SK-N-MC (cell line): Measurements from ENCODE around the gene EIF2B1.

Source experiments
- EZH2 ChIP-seq: fragments of 200-600 bp; sonication (generic); IDR thresholded peaks from one replicate; pipeline ENCODE4 v1.6.1; 2017; ENCODE audit warnings: antibody characterized with exemption
- POLR2AphosphoS5 ChIP-seq: IDR thresholded peaks from 2 replicates; pipeline ENCODE4 v1.6.1; 2012; ENCODE audit warnings: mild to moderate bottlenecking, low read depth, low read length, borderline replicate concordance

- TF ChIP-seq POLR2AphosphoS5 (no peak), EZH2 (no peak)
Observed at GRCh38 chr12:123656392-123656791, 22.9 kb upstream of the EIF2B1 start.
